H1 (cell line): ENCODE results near the gene SLC38A10. TPM values are rescaled to one million over a fixed set of nuclear protein-coding genes. Genes with fewer than 3 reads are reported as not detected.

ENCODE experiments used
- CBX8 ChIP-seq: fragments of 300-800, 300-1000 bp; sonication (generic); IDR thresholded peaks from 2 replicates; pipeline ENCODE4 v1.7.1; 2016; ENCODE audit warnings: low read depth, low read length, borderline replicate concordance
- CTCF ChIP-seq, 3 experiments: IDR thresholded peaks; 1 replicate in 2 of 3; 2 replicates in 1 of 3; pipeline versions ENCODE4 v1.5.1 to v1.6.1; 2011; ENCODE audit warnings: low read length in 3 of 3, mild to moderate bottlenecking in 3 of 3, inconsistent platforms in 2 of 3, low read depth in 1 of 3, moderate library complexity in 1 of 3; ENCODE audit not compliant: insufficient read depth in 1 of 3; ENCODE audit errors: control extremely low read depth in 1 of 3
- EGR1 ChIP-seq: IDR thresholded peaks from 2 replicates; pipeline ENCODE4 v1.6.1; 2011; ENCODE audit warnings: low read depth, low read length, borderline replicate concordance
- FOSL1 ChIP-seq: IDR thresholded peaks from 2 replicates; pipeline ENCODE4 v1.6.1; 2011; ENCODE audit warnings: mild to moderate bottlenecking, low read depth, low read length, moderate library complexity; ENCODE audit not compliant: insufficient read depth
- RAD21 ChIP-seq, 2 experiments: IDR thresholded peaks in 1 of 2; conservative IDR thresholded peaks in 1 of 2; 2 replicates each; pipeline ENCODE4 v1.6.1; 2011; ENCODE audit warnings: low read depth in 2 of 2, low read length in 2 of 2, improper control_type of control experiment in 1 of 2, inconsistent platforms in 1 of 2, mild to moderate bottlenecking in 1 of 2, moderate library complexity in 1 of 2
- RNF2 ChIP-seq: fragments of 200-900, 300-1000 bp; sonication (generic); IDR thresholded peaks from 2 replicates; pipeline ENCODE4 v1.7.1; 2016; ENCODE audit warnings: borderline replicate concordance, low read depth, mild to moderate bottlenecking, antibody characterized with exemption, low read length; ENCODE audit not compliant: poor library complexity, severe bottlenecking; ENCODE audit errors: missing control alignments
- RXRA ChIP-seq: IDR thresholded peaks from 2 replicates; pipeline ENCODE4 v1.6.1; 2011; ENCODE audit warnings: low read depth, mild to moderate bottlenecking, low read length, moderate library complexity; ENCODE audit not compliant: insufficient read depth
- SIN3A ChIP-seq, 2 experiments: IDR thresholded peaks in 1 of 2; conservative IDR thresholded peaks in 1 of 2; 2 replicates each; pipeline ENCODE4 v1.6.1; 2011 to 2012; ENCODE audit warnings: low read length in 2 of 2, improper control_type of control experiment in 1 of 2, low read depth in 1 of 2, mild to moderate bottlenecking in 1 of 2
- SRF ChIP-seq: IDR thresholded peaks from 2 replicates; pipeline ENCODE4 v1.6.1; 2011; ENCODE audit warnings: mild to moderate bottlenecking, low read depth, low read length, moderate library complexity
- polyA plus RNA-seq, 7 experiments: library from polyadenylated mRNA; depleted of rRNA in 3 of 7; stranded (reverse) in 5 of 7; unstranded in 2 of 7; fragments of >200 nt in 5 of 7; fragments of 200-250 nt in 2 of 7; gene quantifications; 1 replicate in 5 of 7; 2 replicates in 1 of 7; 4 replicates in 1 of 7; pipeline versions ENCODE4 v1.2.1 to v1.2.3, GENCODE V29; 2011 to 2013; ENCODE audit warnings: missing spikeins in 2 of 7, mixed read lengths in 2 of 7
- total RNA-seq: library from RNA; stranded (reverse); fragmentation: NEBNext Ultra II Directional; extraction: Animal tissue kit (Norgen Biotek cat#: 25700); gene quantifications from 2 replicates; pipeline ENCODE4 v1.2.1, GENCODE V29; 2021

SLC38A10 gene
- total and polyA plus RNA-seq, 2 of the 8 experiments (the other 6 are each of a cell fraction or from before 2014, with no cell fraction given) = 26.4 to 41.0 TPM

- TF ChIP-seq CTCF (IDR thresholded peaks at IDR 0.05; ENCODE audit: control extremely low read depth in 1 of 3, insufficient read depth in 1 of 3, low read depth in 1 of 3, low read length in 3 of 3) = no peak
- no peak for TF ChIP-seq RNF2
- TF ChIP-seq RAD21 (IDR thresholded peaks at IDR 0.05 in 1 of 2, conservative IDR thresholded peaks at IDR 0.05 in 1 of 2; ENCODE audit: low read depth in 2 of 2, low read length in 2 of 2) = no peak
- TF ChIP-seq SIN3A (conservative IDR thresholded peaks at IDR 0.05 in 1 of 2, IDR thresholded peaks at IDR 0.05 in 1 of 2; ENCODE audit: low read depth in 1 of 2, low read length in 2 of 2) = no peak
- TF ChIP-seq EGR1 = no peak
- TF ChIP-seq SRF = no peak
- no peak for TF ChIP-seq RXRA
- no peak for TF ChIP-seq FOSL1
- no peak for TF ChIP-seq CBX8
Observed at GRCh38 chr17:81325714-81326358, 30.7 kb upstream of the SLC38A10 start (continued).
